Measurements from ENCODE around the gene SIMC1. TPM values are rescaled to one million over a fixed set of nuclear protein-coding genes. Genes with fewer than 3 reads are reported as not detected.

The SIMC1 gene
- total and polyA plus RNA-seq, 5 donors from 2014 or later: 6.1 to 21.1 (median 8.3) TPM

DNA sequence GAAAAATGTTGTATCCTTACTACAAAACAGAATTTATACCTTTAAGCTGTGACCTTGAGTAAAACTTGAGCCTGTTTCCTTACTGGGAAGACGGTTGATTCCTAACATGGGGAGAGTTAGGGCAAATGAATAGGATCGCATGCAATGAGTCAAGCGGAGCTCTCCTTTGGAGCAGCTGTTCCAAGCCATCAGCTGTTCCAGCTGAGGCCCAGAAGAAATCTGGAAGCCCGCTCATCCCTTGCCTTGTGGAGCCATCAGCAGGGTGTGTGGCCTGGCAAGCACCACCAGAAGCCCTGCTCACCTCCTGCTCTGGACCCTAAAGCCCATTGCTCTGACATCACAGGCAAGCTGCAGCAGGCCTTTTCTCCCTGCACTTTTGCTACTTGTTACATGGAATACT is 115.3 kb downstream of the SIMC1 start:
- H3K4me3 Mint-ChIP-seq: no peak overlapping the region
- peak overlapping the region in 1 of 3 donors; percentile 83 for H3K27ac Mint-ChIP-seq
- no peak overlapping the region for H3K4me3 ChIP-seq (ENCODE audit: low read depth, low read length)
- no peaks in the 10 kb centered on the region for H3K27me3 Mint-ChIP-seq
- no peaks in the 10 kb centered on the region for H3K4me1 ChIP-seq (ENCODE audit: control insufficient read depth, insufficient read depth, low read length, poor library complexity, severe bottlenecking)
- peaks cover 8 to 45% (median 33%) of the 10 kb centered on the region in 4 donors for H3K4me1 Mint-ChIP-seq
- DNase-seq (no peak), ATAC-seq (ENCODE audit: low read depth in 2 of 2) (no peak)
- no peak overlapping the region for H3K27ac ChIP-seq (ENCODE audit: insufficient read depth, low read length, poor library complexity, severe bottlenecking)
- H3K36me3 ChIP-seq (ENCODE audit: control insufficient read depth, insufficient read depth, low read length): peaks cover 91% of the 10 kb centered on the region
- H3K9me3 Mint-ChIP-seq: no peaks in the 10 kb centered on the region
- no peaks in the 10 kb centered on the region for H3K9me3 ChIP-seq (ENCODE audit: control insufficient read depth in 2 of 2, low read length in 2 of 2)
- H3K27me3 ChIP-seq (ENCODE audit: control insufficient read depth, insufficient read depth, low read length): no peaks in the 10 kb centered on the region
- peaks cover 61% of the 10 kb centered on the region for H3K36me3 Mint-ChIP-seq

DNA sequence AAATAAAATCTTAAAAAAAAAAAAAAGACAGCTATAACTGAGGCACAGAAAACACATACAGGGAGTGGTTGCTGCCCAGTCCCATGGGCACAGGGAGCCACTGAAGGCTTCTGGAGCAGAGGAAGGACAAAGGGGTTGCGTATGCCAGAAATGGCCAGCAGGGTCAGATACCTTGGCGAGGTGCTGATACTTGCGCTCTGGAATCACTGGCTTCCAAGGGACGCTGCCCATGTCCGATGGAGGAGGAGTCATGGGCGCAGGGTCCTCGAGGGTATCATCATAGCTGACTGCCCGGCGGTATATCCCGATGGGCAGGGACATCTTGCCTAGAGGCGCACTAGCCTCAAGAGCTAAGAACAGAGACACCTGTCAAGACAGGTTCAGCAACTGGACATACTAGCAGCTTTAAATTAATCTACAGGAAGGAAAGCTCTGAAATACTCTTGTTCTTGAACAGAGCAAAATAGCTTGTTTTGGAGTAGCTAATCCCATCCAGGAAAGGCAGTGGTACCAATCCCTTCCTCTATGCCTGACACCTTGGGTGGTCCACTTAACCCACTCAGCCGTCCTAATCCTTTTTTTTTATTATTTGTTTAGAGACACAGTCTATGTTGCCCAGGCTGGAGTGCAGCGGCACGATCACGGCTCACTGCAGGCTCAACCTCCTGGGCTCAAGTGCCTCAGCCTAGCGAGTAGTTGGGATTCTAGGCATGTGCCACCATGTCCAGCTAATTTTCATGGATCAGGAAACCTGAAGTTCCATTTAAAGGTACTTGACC is 117.4 kb downstream of the SIMC1 start:
- Histone ChIP-seq H3K27ac (ENCODE audit: insufficient read depth, low read length, poor library complexity, severe bottlenecking) (no peak overlapping the region), H3K4me3 (ENCODE audit: low read depth, low read length) (no peak overlapping the region), H3K9me3 (ENCODE audit: control insufficient read depth in 2 of 2, low read length in 2 of 2) (no peaks in the 10 kb centered on the region), H3K4me1 (ENCODE audit: control insufficient read depth, insufficient read depth, low read length, poor library complexity, severe bottlenecking) (peaks cover 11% of the 10 kb centered on the region), H3K36me3 (ENCODE audit: control insufficient read depth, insufficient read depth, low read length) (peaks cover 70% of the 10 kb centered on the region), H3K27me3 (ENCODE audit: control insufficient read depth, insufficient read depth, low read length) (no peaks in the 10 kb centered on the region)
- H3K27me3 Mint-ChIP-seq: no peaks in the 10 kb centered on the region
- peak overlapping the region in 1 of 4 donors; percentile 80 for H3K4me3 Mint-ChIP-seq
- no peak overlapping the region for H3K27ac Mint-ChIP-seq
- DNase-seq: no peak
- peaks cover 46% of the 10 kb centered on the region for H3K36me3 Mint-ChIP-seq
- peaks cover 16 to 54% (median 35%) of the 10 kb centered on the region in 4 donors for H3K4me1 Mint-ChIP-seq
- ATAC-seq (ENCODE audit: low read depth in 2 of 2): no peak
- H3K9me3 Mint-ChIP-seq: no peaks in the 10 kb centered on the region

DNA sequence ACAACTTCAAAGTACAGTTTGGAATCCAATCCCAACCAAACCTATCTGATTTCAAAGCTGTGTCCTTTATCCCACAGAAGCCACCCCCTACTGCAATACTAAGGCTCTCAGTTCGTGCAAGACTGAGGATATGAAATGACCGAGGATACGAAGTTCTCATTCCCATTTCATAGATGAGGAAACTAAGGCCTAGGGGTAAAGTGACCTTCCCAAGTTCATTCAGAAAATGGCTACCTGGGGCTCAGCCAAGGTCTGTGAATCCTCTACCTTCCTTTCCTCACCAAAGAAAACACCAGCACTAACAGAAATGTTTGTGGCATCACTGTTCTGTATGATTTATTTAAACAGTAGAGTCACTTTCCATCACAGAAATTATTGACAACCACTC is 117.9 kb downstream of the SIMC1 start:
- Mint-ChIP-seq H3K9me3 (no peaks in the 10 kb centered on the region), H3K4me3 (peak overlapping the region in 2 of 4 donors; percentile 5 to 16), H3K27ac (peak overlapping the region in 1 of 3 donors; percentile 79), H3K36me3 (peaks cover 43% of the 10 kb centered on the region), H3K4me1 (peaks cover 16 to 57% (median 35%) of the 10 kb centered on the region in 4 donors), H3K27me3 (no peaks in the 10 kb centered on the region)
- Histone ChIP-seq H3K27me3 (ENCODE audit: control insufficient read depth, insufficient read depth, low read length) (no peaks in the 10 kb centered on the region), H3K9me3 (ENCODE audit: control insufficient read depth in 2 of 2, low read length in 2 of 2) (no peaks in the 10 kb centered on the region), H3K27ac (ENCODE audit: insufficient read depth, low read length, poor library complexity, severe bottlenecking) (no peak overlapping the region), H3K36me3 (ENCODE audit: control insufficient read depth, insufficient read depth, low read length) (peaks cover 67% of the 10 kb centered on the region), H3K4me1 (ENCODE audit: control insufficient read depth, insufficient read depth, low read length, poor library complexity, severe bottlenecking) (peaks cover 17% of the 10 kb centered on the region), H3K4me3 (ENCODE audit: low read depth, low read length) (no peak overlapping the region)
- DNase-seq: no peak
- ATAC-seq (ENCODE audit: low read depth in 2 of 2): no peak

DNA sequence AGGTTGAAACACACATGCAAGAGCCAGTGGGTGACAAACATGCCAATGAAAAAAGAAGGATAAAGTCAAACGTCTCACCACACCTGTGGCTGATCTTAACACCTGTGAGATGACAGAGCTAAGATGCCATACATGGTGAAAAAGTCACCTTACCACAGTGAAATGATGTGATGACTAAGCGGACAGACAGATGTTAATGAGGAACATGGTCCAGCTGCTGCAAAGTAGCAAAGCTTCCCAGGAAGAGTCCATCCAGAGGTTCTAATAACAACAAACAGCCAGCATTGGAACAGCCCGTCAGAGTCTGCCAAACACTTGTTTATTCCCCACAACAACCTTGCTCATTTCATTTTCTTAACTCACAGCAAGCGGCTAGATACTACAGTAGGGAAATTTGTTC is 121.4 kb downstream of the SIMC1 start:
- ATAC-seq (ENCODE audit: low read depth in 2 of 2) (no peak), DNase-seq (peak in 1 of 3 donors; percentile 15)
- Mint-ChIP-seq H3K4me3 (peak overlapping the region; percentile 84 to 93 (median 86)), H3K4me1 (peaks cover 16 to 52% (median 35%) of the 10 kb centered on the region in 4 donors), H3K27me3 (no peaks in the 10 kb centered on the region), H3K36me3 (peaks cover 22% of the 10 kb centered on the region), H3K9me3 (no peaks in the 10 kb centered on the region), H3K27ac (peak overlapping the region; percentile 60 to 95 (median 65))
- Histone ChIP-seq H3K36me3 (ENCODE audit: control insufficient read depth, insufficient read depth, low read length) (peaks cover 33% of the 10 kb centered on the region), H3K9me3 (ENCODE audit: control insufficient read depth in 2 of 2, low read length in 2 of 2) (no peaks in the 10 kb centered on the region), H3K4me1 (ENCODE audit: control insufficient read depth, insufficient read depth, low read length, poor library complexity, severe bottlenecking) (peaks cover 28% of the 10 kb centered on the region), H3K27me3 (ENCODE audit: control insufficient read depth, insufficient read depth, low read length) (no peaks in the 10 kb centered on the region), H3K27ac (ENCODE audit: insufficient read depth, low read length, poor library complexity, severe bottlenecking) (no peak overlapping the region), H3K4me3 (ENCODE audit: low read depth, low read length) (peak overlapping the region; percentile 49)

DNA sequence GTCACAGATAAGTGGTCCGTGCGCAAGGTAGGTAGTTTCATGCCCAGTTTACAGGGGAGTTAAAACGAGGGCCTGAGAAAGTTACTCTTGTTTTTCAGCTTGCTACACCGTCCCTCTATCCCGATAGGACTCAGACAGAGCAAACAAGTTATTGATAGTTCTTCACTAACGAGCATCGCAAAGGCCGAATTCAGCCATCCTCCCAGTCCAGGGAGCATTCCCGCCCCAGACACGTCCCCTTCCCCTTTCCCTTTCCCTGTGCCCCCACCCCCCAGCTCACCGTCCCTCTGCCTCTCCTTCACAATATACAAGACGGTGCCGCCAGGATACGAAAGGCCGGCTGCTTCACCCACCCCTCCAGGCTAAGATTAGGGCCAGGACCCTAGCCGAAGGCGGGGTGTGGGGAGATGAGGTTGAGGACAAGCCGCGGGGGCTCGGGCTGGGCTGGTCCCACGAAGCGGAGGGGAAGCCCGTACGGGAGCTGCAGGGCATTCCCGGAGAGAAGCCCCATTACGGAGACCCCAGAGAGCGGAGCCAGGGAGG is 122.7 kb downstream of the SIMC1 start:
- Mint-ChIP-seq H3K4me1 (peaks cover 16 to 53% (median 29%) of the 10 kb centered on the region in 4 donors), H3K27ac (peak overlapping the region; percentile 95 to 98 (median 98)), H3K4me3 (peak overlapping the region; percentile 97 to 99 (median 99)), H3K27me3 (no peaks in the 10 kb centered on the region), H3K36me3 (peaks cover 17% of the 10 kb centered on the region), H3K9me3 (no peaks in the 10 kb centered on the region)
- peaks cover 20% of the 10 kb centered on the region for H3K36me3 ChIP-seq (ENCODE audit: control insufficient read depth, insufficient read depth, low read length)
- H3K27ac ChIP-seq (ENCODE audit: insufficient read depth, low read length, poor library complexity, severe bottlenecking): peak overlapping the region; percentile 86
- H3K9me3 ChIP-seq (ENCODE audit: control insufficient read depth in 2 of 2, low read length in 2 of 2): no peaks in the 10 kb centered on the region
- peak overlapping the region; percentile 79 for H3K4me3 ChIP-seq (ENCODE audit: low read depth, low read length)
- DNase-seq (no peak), ATAC-seq (ENCODE audit: low read depth in 2 of 2) (no peak)
- H3K27me3 ChIP-seq (ENCODE audit: control insufficient read depth, insufficient read depth, low read length): no peaks in the 10 kb centered on the region
- H3K4me1 ChIP-seq (ENCODE audit: control insufficient read depth, insufficient read depth, low read length, poor library complexity, severe bottlenecking): peaks cover 36% of the 10 kb centered on the region

DNA sequence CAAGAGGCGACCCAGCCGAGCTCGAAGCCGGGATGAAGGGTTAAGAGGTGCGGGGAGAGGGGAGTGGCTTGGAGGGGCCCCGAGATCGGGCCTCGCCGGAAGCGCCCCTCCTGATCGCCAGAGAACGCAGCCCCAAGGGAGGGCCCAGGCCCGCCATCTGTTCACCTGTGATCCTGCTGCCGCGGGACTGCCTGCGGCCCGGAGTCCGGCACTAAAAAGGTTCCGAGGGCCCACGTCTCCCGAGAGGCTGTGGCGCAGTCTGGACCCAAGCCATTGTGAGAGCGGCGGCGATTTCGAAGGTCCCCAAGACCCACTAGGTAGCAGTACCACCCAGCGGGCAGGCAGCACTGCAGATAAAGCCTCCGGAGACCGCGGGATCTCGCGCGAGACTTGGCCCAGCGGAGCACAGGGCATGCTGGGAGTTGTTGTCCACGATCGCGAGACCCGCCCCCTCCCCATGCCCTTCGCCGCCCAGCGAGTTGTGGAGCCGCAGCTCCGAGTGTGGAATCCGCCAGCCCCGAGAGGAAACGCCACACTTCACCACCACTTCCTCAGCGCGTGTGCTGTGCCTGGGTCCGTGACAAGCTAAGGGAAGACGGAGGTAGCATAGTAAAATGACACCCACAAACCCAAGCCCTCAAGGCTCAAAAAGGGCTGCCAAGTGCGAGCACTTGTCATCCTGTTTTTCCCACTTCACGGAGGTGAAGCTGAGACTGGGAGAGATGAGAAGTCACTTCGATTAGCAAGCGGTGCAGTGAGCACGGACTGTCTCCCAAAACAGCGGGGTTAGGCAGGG is 123.4 kb downstream of the SIMC1 start, which contains the start of gene KIAA1191:
Gene KIAA1191, minus strand, starts transcription at position 328 of the 796 bp plus-strand sequence. CDS start 2,256 bp downstream, outside the sequence.
- Histone ChIP-seq H3K4me1 (ENCODE audit: control insufficient read depth, insufficient read depth, low read length, poor library complexity, severe bottlenecking) (peaks cover 42% of the 10 kb centered on the region), H3K27me3 (ENCODE audit: control insufficient read depth, insufficient read depth, low read length) (no peaks in the 10 kb centered on the region), H3K4me3 (ENCODE audit: low read depth, low read length) (peak within 1 kb of the TSS; percentile 79), H3K36me3 (ENCODE audit: control insufficient read depth, insufficient read depth, low read length) (peaks cover 13% of the 10 kb centered on the region), H3K27ac (ENCODE audit: insufficient read depth, low read length, poor library complexity, severe bottlenecking) (peak within 1 kb of the TSS; percentile 86), H3K9me3 (ENCODE audit: control insufficient read depth in 2 of 2, low read length in 2 of 2) (no peaks in the 10 kb centered on the region)
- H3K9me3 Mint-ChIP-seq: no peaks in the 10 kb centered on the region
- peak; percentile 92 to 95 for ATAC-seq (ENCODE audit: low read depth in 2 of 2)
- peak within 1 kb of the TSS; percentile 95 to 98 (median 98) for H3K27ac Mint-ChIP-seq
- H3K4me1 Mint-ChIP-seq: peaks cover 13 to 52% (median 30%) of the 10 kb centered on the region in 4 donors
- H3K4me3 Mint-ChIP-seq: peak within 1 kb of the TSS; percentile 97 to 99 (median 99)
- peak; percentile 93 to 98 (median 94) for DNase-seq
- H3K36me3 Mint-ChIP-seq: peaks cover 14% of the 10 kb centered on the region
- no peaks in the 10 kb centered on the region for H3K27me3 Mint-ChIP-seq

GRCh38 chr5:176362233-176362490 is 123.9 kb downstream of the SIMC1 start:
- peak overlapping the region; percentile 95 to 98 (median 98) for H3K27ac Mint-ChIP-seq
- Histone ChIP-seq H3K27me3 (ENCODE audit: control insufficient read depth, insufficient read depth, low read length) (no peaks in the 10 kb centered on the region), H3K36me3 (ENCODE audit: control insufficient read depth, insufficient read depth, low read length) (peaks cover 10% of the 10 kb centered on the region), H3K4me3 (ENCODE audit: low read depth, low read length) (peak overlapping the region; percentile 56), H3K9me3 (ENCODE audit: control insufficient read depth in 2 of 2, low read length in 2 of 2) (no peaks in the 10 kb centered on the region), H3K27ac (ENCODE audit: insufficient read depth, low read length, poor library complexity, severe bottlenecking) (peak overlapping the region; percentile 86), H3K4me1 (ENCODE audit: control insufficient read depth, insufficient read depth, low read length, poor library complexity, severe bottlenecking) (peaks cover 42% of the 10 kb centered on the region)
- H3K4me1 Mint-ChIP-seq: peaks cover 12 to 50% (median 31%) of the 10 kb centered on the region in 4 donors
- no peaks in the 10 kb centered on the region for H3K9me3 Mint-ChIP-seq
- H3K36me3 Mint-ChIP-seq: peaks cover 14% of the 10 kb centered on the region
- peak overlapping the region; percentile 97 to 99 (median 99) for H3K4me3 Mint-ChIP-seq
- H3K27me3 Mint-ChIP-seq: no peaks in the 10 kb centered on the region
- no peak for ATAC-seq (ENCODE audit: low read depth in 2 of 2)
- DNase-seq: no peak

Data from CD4-positive, CD25-positive, alpha-beta regulatory T cell (primary cell).